Measurements from ENCODE around the gene SERINC3.

SERINC3 gene

GRCh38 chr20:44461142-44461802 lies 60.6 kb downstream of the SERINC3 start:
- DNase-seq: no peak

DNA sequence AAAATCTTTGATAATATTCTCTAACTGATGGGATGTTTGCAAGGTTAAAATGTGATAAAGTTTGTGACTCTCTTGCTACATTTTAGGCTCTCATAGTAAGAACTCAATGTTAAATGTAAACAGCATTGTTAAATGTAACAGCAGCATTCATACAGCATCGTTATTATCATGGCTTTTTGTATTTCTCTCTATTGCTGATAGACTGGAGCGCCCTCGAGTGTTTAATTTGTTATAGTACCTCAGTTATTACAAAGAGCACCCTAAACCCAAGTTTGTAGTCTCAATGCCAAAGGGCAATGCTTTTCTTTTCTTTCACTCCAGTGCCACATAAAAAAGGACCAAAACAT lies 61.1 kb downstream of the SERINC3 start:
- DNase-seq: peak; percentile 38

GRCh38 chr20:44459271-44459670 lies 62.6 kb downstream of the SERINC3 start:
- DNase-seq: no peak

- DNase-seq: peak; percentile 45
Measured at GRCh38 chr20:44457016-44457415, 64.9 kb downstream of the SERINC3 start.

DNA sequence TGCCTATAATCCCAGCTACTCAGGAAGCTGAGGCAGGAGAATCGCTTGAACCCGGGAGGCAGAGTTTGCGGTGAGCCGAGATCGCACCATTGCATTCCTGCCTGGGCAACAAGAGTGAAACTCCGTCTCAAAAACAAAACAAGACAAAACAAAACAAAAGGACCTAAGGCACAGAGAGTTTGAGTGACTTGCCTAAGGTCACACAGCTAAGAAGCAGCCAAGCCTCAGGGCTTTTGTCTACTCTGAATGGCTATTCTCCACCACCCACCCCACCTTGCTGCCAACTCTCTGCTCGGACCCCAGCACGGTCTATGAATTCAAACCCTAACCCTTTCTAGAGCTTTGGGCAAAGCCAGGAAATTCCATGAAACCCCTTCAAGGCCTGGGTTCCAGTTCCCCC lies 65.3 kb downstream of the SERINC3 start:
- DNase-seq: no peak

GRCh38 chr20:44455126-44455525 lies 66.7 kb downstream of the SERINC3 start:
- no peak for DNase-seq

- DNase-seq: no peak
Measured at GRCh38 chr20:44454306-44454963, 67.4 kb downstream of the SERINC3 start.

- DNase-seq: no peak
Measured at GRCh38 chr20:44450903-44451450, 70.9 kb downstream of the SERINC3 start.

DNA sequence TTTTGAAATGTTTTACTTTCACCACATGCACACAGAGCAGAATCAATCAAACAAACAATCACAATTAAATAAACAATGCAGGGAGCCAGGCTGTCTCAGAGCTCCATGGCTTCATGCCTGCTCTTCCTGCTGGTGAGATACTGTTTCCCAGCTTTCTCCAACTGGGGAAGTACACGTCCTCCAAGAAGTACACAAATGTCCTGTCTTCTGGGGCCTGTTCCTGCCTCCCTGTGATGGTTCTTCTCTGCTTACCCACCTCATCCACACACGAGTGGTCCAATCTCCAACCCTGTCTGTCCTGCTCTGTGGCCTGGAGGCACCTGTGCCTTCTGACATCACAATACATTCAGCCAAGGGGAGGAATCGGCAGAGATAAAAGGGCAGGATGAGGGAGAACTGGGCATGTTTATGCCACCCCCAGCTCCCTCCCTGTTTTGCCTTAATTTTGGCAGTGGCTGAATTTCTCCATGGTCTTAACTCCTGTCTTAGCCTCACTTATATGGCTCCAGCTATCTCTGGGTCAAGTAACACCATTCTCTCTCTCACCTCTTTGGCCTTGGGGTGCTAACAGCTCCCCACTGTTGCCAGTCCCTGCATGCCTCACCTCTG lies 71.5 kb downstream of the SERINC3 start:
- DNase-seq: no peak

GRCh38 chr20:44449864-44450263 lies 72.0 kb downstream of the SERINC3 start:
- DNase-seq: no peak

DNA sequence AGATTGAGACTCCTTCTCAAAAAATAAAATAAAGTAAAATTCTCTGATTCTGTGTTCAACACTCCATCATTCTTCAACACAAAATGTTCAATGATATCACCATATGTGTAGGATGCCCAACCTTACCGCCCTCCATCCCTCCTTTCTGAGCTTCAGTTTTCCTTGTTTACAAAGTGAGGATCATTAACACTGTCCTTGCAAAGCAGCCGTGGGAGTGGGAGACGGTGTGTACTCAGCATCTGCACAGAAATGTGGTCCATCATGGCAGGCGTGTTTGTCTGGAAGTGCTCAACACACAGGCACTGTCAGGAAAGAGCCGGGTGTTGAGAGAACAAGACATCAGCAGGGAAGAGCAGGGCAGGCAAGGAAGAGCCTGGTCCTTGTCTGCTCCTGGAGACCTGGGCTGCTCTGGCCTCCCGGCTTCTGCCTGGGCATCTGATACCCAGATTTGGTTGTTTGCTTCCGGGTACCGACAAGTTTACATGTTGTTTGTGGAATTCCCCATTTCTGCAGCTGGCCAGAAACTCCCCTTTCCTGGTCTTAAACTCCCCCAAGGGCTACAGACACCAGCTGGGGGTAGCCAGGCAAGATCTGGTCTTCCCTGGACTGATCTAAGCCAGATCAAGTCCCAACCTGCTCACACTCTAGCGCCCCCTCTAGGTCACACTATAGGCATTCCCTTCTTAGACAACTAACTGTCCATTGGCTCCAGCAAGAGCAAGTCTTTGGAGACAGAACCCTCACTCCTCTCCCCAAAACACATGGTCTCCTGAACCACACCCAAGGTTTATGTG lies 72.9 kb downstream of the SERINC3 start:
- DNase-seq: peak; percentile 27

DNA sequence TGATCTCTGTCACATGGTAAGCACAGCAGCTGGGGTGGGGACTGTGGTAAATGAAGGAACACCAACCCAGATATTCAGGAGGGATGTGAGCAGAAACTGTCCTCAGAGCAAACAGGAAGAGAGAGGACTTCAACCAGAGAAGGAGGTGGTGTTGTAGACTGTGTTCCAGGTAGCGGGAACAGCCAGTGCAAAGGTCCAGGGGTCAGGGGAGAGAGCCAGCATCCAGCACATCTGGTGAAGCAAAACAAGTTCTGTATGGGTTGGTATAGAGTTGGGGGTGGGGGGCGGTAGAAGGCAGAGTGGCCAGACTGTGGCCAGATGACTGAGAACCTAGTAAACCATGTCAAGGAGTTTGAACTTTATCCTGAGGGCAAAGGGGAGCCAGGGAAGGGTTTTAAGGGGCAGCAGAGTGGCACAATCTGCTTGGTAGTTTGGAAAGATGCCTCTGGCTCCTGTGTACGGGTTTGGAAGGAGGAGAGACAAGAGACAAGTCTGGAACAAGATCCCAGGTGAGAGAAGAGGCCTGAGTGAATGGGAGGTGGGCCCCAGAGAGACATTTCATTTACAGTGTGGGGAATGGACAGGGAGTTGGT lies 73.9 kb downstream of the SERINC3 start:
- no peak for DNase-seq
